ENCODE results near the gene MED22. TPM values are rescaled to one million over a fixed set of nuclear protein-coding genes. Genes with fewer than 3 reads are reported as not detected.

MED22 gene
- total RNA-seq, 1 donor, result 11.4 TPM

DNA sequence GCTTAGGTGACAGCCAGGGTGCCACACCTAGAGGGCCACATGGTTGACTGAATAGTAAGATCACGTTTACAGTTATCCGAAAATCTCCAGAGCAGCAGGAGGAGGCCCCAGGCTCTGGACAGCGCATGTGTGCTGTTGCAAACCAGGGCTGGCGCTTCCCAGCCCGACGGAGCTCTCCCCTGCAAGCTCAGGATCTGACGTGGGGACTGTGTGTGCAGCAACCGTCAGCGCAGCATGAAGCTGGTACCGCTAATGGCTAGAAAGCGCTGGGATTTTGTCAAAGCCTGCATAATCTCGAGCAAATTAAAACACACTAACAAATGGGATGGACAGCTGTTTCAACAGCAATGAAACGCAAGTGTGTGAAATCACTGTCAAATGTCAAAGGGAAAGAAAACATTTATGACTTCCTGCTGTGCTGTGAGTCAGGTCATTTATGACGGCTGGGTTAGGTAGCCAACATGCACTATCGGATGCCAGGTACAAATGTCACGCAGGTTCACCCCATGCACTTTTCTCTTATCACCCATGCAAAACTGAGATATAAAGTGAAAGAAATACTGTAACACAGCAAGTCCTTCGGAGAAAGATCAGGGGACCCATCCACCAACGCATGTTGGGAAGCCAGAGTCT, 20.4 kb upstream of the MED22 start:
- H3K27me3 ChIP-seq (ENCODE audit: insufficient read depth, low read length), result no peaks in the 10 kb centered on the region
- H3K9me3 ChIP-seq (ENCODE audit: low read depth, low read length), result no peaks in the 10 kb centered on the region
- H3K4me1 ChIP-seq (ENCODE audit: insufficient read depth, low read length), result peaks cover 57% of the 10 kb centered on the region
- H3K4me3 ChIP-seq (ENCODE audit: low read length), result no peak overlapping the region

DNA sequence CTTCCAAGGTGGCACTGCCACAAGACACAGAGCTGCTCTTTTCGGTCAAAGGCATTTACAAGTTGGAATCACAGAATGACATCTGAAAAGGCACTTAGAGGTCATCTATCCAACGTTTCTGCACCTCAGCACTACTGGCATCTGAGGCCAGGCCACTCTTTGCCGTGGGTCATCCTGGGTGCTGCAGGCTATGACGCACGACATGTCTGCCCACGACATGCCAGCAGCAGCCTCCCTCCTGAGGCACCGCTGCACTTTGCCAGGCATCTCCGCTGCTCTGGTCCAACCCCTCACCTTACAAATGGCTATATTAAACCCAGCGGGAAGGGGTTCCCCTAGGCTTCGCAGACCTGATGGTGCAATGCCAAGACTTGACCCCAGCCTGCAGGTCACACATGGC, 19.8 kb upstream of the MED22 start:
- no peaks in the 10 kb centered on the region for H3K27me3 ChIP-seq (ENCODE audit: insufficient read depth, low read length)
- no peak overlapping the region for H3K4me3 ChIP-seq (ENCODE audit: low read length)
- peaks cover 51% of the 10 kb centered on the region for H3K4me1 ChIP-seq (ENCODE audit: insufficient read depth, low read length)
- H3K9me3 ChIP-seq (ENCODE audit: low read depth, low read length), result no peaks in the 10 kb centered on the region

DNA sequence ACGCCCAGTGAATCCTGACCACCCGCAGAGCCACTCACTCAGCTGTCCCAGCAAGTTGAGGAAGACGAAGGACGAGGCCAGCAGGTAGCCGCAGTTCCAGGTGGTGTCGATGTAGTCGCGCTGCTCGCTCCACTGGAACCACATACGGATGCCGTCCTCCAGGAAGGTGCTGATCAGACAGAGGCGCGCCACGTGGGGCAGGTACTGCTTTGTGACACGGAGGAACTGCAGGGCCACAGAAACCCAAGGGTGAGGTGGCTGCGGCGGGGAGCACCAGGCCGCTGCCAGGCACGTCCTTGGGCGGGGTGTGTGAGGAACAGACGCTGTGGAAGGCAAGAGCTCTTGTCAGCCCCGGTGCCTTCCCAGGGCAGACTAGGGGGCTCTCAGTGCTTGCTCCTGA, 19.3 kb upstream of the MED22 start:
- no peak overlapping the region for H3K4me3 ChIP-seq (ENCODE audit: low read length)
- peaks cover 45% of the 10 kb centered on the region for H3K4me1 ChIP-seq (ENCODE audit: insufficient read depth, low read length)
- H3K9me3 ChIP-seq (ENCODE audit: low read depth, low read length), result no peaks in the 10 kb centered on the region
- H3K27me3 ChIP-seq (ENCODE audit: insufficient read depth, low read length), result no peaks in the 10 kb centered on the region

DNA sequence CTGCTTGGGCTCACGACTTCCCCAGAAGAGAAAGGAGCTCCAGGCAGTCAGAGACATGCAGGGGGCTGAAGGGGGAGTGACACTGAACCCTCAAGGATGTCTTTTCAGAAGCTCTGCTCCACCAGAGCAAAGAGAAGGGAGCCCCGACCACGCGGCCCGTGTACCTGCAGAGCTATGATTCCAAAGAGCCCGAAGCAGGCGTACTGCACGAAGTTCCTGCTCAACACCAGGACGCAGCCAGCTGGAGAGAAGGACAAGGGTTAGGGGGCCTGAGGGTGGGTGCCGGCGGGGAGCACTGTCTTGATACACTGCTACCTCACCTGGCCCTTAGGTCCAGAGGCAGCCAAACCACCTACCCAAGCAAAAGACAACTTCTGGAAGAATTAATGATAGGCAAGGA, 18.5 kb upstream of the MED22 start:
- H3K4me3 ChIP-seq (ENCODE audit: low read length), result no peak overlapping the region
- no peaks in the 10 kb centered on the region for H3K9me3 ChIP-seq (ENCODE audit: low read depth, low read length)
- H3K27me3 ChIP-seq (ENCODE audit: insufficient read depth, low read length), result no peaks in the 10 kb centered on the region
- peaks cover 37% of the 10 kb centered on the region for H3K4me1 ChIP-seq (ENCODE audit: insufficient read depth, low read length)

DNA sequence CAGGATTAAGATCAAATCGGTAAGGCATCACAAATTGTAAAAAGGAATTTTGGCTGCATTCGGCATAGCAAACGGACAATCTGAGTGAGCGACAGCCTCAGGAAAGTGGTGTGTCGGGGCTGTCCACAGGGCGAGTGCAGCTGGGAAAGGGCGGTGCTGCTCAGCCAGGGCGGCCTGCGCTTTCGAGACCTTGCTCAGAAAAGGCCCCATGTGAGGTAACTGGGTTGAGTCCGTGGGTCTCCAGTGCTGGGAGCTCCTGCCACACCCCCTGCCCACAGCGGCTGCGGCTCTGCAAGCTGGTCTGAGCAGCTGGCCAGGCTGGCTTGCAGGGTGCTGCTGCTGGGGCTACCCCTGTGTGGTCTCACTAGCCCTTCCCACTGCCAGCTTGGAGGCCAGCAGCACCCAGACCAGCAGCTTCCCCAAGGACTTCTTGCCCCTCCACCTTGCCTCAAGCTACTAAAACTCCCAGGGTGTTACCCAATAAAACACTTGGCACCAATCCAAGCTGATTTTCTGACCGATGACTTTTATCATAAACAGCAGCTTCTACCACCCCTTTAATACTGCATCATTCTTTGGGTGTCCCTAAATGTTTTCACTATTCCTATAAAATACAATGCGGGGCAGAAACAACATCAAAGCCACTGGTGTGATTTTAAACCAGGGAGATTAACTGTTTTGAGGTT, 14.6 kb upstream of the MED22 start:
- H3K9me3 ChIP-seq (ENCODE audit: low read depth, low read length), result no peaks in the 10 kb centered on the region
- H3K27me3 ChIP-seq (ENCODE audit: insufficient read depth, low read length), result no peaks in the 10 kb centered on the region
- peaks cover 5% of the 10 kb centered on the region for H3K4me1 ChIP-seq (ENCODE audit: insufficient read depth, low read length)
- H3K4me3 ChIP-seq (ENCODE audit: low read length), result no peak overlapping the region

DNA sequence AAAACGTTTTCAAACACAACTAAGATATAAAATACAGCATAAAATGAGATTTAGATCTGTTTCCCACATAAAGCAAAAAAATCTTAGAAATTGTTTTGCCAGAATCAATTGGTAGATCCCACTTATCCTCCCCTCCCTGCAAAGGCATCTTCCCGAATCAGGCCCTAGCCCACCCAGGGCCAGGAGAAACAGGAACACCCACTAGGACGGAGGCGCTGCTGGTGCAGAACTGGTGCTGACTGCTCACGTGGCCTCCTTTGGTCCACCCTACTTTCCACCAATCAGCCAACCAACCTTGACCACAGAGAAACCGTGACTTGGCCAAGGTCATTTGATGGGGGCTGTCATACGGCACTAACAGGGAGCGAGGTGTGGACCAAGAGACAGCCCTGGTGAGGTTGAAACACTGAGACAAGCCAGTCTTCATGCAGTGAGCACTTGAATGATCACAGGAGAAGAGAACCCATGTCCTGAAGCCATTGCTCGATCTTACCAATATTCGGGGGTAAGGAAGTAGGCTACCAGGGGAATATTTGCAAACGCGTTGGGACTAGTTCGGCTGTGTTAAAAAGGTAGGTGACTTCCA, 13.7 kb upstream of the MED22 start:
- no peaks in the 10 kb centered on the region for H3K9me3 ChIP-seq (ENCODE audit: low read depth, low read length)
- peaks cover 14% of the 10 kb centered on the region for H3K4me1 ChIP-seq (ENCODE audit: insufficient read depth, low read length)
- no peaks in the 10 kb centered on the region for H3K27me3 ChIP-seq (ENCODE audit: insufficient read depth, low read length)
- H3K4me3 ChIP-seq (ENCODE audit: low read length), result no peak overlapping the region

DNA sequence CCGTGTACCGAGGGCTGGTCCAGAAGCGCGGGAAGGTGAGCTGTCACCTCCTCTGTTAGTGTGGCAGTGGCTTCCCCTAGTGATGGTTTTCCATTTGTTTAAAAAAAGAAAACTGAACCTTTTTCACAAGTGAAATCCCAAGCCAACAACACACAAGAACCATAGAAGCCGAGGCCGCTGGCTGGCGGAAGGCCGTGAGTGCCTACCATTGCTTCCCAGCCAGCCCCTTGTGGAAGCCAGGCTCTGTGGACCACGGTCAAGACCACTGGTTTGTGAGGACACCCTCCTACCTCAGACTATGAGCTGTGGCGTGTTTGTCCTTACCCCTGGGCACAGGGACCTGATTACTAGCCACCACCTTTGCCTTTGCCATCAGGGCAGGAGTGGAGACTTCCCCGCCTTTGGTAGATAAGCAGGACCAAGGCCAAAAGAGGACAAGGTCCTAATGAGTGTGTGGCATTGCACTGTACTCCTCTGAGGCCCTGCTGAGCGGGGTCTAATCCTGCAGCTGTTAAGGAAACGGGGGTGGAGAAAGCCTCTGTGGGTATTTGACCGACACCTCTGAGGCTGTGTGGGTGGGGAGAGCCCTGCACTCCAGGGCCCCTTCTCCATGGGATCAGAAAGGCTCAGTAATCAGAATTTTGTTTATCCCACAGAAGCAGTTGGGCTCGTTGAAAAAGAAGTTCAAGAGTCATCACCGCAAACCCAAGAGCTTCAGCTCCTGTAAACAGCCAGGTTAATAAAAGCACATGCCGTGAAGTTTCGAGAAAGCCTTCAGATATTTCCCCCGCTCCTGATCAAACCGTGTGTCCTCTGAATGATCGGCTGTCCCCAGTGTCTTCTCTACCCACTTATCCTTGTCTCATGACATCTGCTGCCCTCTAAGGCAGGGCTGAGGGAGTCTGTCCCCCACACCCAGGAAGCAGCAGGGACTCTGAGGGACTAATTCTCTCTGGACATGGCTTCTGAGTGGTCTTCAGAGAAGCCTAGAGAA, 12.8 kb upstream of the MED22 start:
- H3K4me3 ChIP-seq (ENCODE audit: low read length), result no peak overlapping the region
- no peaks in the 10 kb centered on the region for H3K27me3 ChIP-seq (ENCODE audit: insufficient read depth, low read length)
- H3K9me3 ChIP-seq (ENCODE audit: low read depth, low read length), result no peaks in the 10 kb centered on the region
- peaks cover 17% of the 10 kb centered on the region for H3K4me1 ChIP-seq (ENCODE audit: insufficient read depth, low read length)

DNA sequence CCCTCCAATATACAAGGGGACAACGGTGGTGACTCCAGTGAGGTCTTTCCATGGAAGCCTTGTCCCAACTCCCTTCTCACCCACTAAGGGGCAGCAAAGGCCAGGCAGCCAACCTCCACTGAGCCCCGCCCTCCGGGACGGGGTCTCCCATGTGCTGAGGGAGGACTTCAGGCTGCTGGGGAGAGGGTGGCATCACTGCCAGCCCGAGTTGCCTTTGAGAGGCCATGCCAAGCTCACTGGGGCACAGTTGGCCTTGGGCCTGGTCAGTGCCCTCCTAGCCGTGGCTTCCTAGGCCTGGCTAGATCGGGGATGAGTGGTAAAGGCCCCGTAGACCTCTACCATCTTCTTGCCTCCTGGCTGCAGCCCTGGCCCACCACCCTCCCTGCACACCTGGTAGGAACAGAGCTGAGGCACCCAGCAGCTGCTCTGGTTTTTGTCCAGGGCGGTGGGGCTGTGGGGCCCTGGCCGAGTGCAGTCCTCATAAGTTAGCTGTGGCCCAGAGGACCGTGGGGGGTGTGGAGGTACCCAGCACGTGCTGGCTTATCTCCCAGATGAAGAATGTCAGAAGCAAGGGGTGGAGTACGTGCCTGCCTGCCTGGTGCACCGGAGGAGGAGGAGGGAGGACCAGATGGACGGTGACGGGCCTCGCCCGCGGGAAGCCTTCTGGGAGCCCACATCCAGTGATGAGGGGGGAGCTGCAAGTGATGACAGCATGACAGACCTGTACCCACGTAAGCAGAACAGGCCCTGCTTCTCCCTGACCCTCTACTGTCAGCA, 11.7 kb upstream of the MED22 start:
- no peak overlapping the region for H3K4me3 ChIP-seq (ENCODE audit: low read length)

DNA sequence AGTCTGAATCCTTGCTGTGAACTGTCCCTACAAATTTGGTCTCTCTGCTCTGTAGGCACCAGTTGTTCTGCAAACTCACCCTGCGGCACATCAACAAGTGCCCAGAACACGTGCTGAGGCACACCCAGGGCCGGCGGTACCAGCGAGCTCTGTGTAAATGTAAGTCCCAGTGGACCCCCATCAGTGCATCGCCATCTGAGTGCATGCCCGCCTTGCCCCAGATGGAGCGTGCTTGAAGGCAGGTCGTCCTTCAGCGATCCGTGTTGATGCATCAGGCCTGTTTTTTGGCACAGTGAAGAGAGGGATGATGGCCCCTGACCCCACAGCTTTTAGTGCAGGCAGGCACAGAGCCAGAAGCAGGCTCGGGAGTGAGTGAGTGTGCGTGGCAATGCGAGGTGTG, 9.7 kb upstream of the MED22 start:
- Histone ChIP-seq H3K4me1 (ENCODE audit: insufficient read depth, low read length) (peaks cover 27% of the 10 kb centered on the region), H3K27me3 (ENCODE audit: insufficient read depth, low read length) (no peaks in the 10 kb centered on the region), H3K4me3 (ENCODE audit: low read length) (no peak overlapping the region), H3K9me3 (ENCODE audit: low read depth, low read length) (no peaks in the 10 kb centered on the region)

More for the DNA sequence above, 11.7 kb upstream of the MED22 start:
- Histone ChIP-seq H3K27me3 (ENCODE audit: insufficient read depth, low read length) (no peaks in the 10 kb centered on the region), H3K4me1 (ENCODE audit: insufficient read depth, low read length) (peaks cover 27% of the 10 kb centered on the region), H3K9me3 (ENCODE audit: low read depth, low read length) (no peaks in the 10 kb centered on the region)

DNA sequence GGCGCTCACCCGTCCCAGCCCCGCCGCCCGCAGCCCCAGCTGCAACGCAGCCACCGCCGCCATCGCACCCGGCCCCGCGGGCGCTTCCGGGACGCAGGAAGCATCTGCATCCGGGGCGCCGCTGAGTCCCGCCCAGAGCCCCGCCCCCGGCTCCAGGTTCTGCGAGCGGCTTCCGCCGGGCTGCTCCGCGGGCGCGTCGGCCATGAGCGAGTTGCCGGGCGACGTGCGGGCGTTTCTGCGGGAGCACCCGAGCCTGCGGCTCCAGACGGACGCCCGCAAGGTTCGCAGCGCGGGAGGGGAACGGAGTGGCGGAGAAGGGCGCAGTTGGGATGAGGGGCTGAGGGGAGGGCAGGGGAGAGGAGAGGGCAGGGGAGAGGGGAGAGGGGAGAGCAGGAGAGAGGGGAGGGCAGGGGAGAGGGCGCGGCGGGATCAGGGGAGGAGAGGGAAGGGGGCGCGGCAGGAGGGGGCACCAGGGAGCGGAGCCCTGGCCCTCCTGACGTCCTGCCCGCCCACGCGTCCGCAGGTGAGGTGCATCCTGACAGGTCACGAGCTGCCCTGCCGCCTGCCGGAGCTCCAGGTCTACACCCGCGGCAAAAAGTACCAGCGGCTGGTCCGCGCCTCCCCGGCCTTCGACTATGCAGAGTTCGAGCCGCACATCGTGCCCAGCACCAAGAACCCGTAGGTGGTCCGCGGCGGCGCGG, 8.6 kb upstream of the MED22 start, which contains the start of the genes SURF1 and SURF2:
Gene SURF1 (minus strand): TSS at position 97 of the 701 bp plus-strand sequence. CDS start 34 bp downstream, at position 63.
Gene SURF2 (plus strand): TSS at position 160 of the 701 bp plus-strand sequence. CDS start 43 bp downstream, at position 203.
- H3K4me1 ChIP-seq (ENCODE audit: insufficient read depth, low read length), result peaks cover 27% of the 10 kb centered on the region
- H3K27me3 ChIP-seq (ENCODE audit: insufficient read depth, low read length), result no peaks in the 10 kb centered on the region

DNA sequence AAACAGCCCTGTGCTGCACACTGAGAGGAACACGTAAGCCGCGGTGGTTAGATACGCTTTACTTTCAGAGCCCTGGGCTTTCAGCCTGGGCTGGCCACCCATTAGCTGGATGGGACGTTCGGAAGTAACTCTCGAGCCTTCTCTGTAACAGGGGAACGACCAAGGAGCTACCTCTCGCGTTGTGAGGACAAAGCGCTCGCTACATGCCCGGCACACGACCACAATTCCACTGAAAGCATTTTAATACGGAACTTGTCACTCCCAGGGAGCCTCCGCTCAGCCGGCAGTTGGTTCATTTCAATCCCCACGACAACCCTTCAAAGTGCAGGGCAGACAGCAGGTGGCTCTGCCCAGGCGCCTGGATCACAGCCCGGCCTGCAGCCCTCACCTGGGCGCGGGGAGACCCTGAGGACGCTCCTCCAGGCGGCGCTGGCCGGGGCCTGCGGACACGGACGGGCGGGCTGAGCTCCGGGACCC, 8.0 kb upstream of the MED22 start:
- H3K4me3 ChIP-seq (ENCODE audit: low read length), result peak overlapping the region; percentile 68
- H3K4me1 ChIP-seq (ENCODE audit: insufficient read depth, low read length), result peaks cover 27% of the 10 kb centered on the region

More for the DNA sequence above, 8.6 kb upstream of the MED22 start, which contains the start of the genes SURF1 and SURF2:
- H3K9me3 ChIP-seq (ENCODE audit: low read depth, low read length), result no peaks in the 10 kb centered on the region
- peak within 1 kb of the TSS; percentile 68 for H3K4me3 ChIP-seq (ENCODE audit: low read length)

DNA sequence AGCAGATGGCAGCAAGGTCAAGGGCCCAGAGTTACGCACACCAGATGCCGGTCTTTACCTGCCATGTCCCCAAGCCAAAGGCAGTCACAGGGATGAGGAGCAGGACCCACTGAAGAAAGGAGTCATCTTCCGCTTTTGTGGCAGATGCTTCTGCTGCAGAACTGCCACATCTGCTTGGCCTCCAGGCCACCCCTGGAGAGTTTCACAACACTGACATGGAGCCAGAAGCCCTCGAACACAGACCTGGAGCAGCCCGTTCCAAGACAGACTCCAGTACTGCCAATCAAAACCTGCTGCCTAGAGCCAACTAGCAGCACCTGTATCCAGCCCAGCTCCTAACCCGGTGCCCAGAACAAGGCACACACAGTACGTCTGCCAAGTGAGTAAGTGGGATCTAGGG, 6.8 kb upstream of the MED22 start:
- H3K4me3 ChIP-seq (ENCODE audit: low read length), result no peak overlapping the region
- no peaks in the 10 kb centered on the region for H3K27me3 ChIP-seq (ENCODE audit: insufficient read depth, low read length)
- peaks cover 27% of the 10 kb centered on the region for H3K4me1 ChIP-seq (ENCODE audit: insufficient read depth, low read length)
- no peaks in the 10 kb centered on the region for H3K9me3 ChIP-seq (ENCODE audit: low read depth, low read length)

More for the DNA sequence above, 8.0 kb upstream of the MED22 start:
- no peaks in the 10 kb centered on the region for H3K27me3 ChIP-seq (ENCODE audit: insufficient read depth, low read length)
- no peaks in the 10 kb centered on the region for H3K9me3 ChIP-seq (ENCODE audit: low read depth, low read length)

DNA sequence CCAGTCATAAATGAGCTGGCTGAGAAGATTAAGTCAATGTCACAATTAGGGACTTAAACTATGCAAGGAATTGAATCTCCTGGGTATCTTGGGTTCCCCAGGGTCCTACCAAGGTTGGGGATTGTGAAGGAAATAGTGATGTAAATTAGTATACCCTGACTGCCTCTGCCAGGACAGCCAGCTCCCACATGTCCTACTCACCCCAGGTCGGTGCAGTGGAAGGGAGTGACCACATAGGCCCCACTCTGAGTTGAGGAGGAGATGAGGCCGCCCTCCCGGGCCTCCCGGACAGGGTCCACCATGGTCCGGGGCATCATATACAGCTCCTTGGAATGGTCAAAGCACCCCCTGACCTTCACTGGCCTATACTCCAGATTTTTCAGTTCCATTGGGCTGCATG, 5.6 kb upstream of the MED22 start:
- Histone ChIP-seq H3K4me1 (ENCODE audit: insufficient read depth, low read length) (peaks cover 38% of the 10 kb centered on the region), H3K27me3 (ENCODE audit: insufficient read depth, low read length) (no peaks in the 10 kb centered on the region), H3K4me3 (ENCODE audit: low read length) (no peak overlapping the region), H3K9me3 (ENCODE audit: low read depth, low read length) (no peaks in the 10 kb centered on the region)
